ENCODE data around the gene S100A5.
"Not testable (repeated sequence)": the region's sequence is repeated elsewhere in the genome, so short reads cannot be mapped to it uniquely, and the experiment has no call there.

DNA sequence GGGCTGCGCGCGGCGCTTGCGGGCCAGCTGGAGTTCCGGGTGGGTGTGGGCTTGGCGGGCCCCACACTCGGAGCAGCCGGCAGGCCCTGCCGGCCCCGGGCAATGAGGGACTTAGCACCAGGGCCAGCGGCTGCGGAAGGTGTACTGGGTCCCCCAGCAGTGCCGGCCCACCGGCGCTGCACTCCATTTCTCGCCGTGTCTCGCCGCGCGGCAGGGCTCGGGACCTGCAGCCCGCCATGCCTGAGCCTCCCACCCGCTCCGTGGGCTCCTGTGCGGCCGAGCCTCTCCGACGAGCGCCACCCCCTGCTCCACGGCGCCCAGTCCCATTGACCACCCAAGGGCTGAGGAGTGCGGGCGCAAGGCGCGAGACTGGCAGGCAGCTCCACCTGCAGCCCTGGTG is 18.9 kb downstream of the S100A5 start:
- not testable (repeated sequence) for TF ChIP-seq POLR2A (conservative IDR thresholded peaks at IDR 0.05); ZNF76 (CRISPR knock-in tag; IDR thresholded peaks at IDR 0.05; ENCODE audit: borderline replicate concordance); ZNF512 (tag; IDR thresholded peaks at IDR 0.05); ZNF766 (CRISPR knock-in tag; conservative IDR thresholded peaks at IDR 0.05); SMAD2 (IDR thresholded peaks at IDR 0.05; ENCODE audit: low read depth, low read length); NCOR1 (IDR thresholded peaks at IDR 0.05); ZFP1 (CRISPR knock-in tag; IDR thresholded peaks at IDR 0.05); SP2 (IDR thresholded peaks at IDR 0.05; ENCODE audit: extremely low read depth, low read depth, low read length, poor library complexity, severe bottlenecking); BDP1 (IDR thresholded peaks at IDR 0.05; ENCODE audit: insufficient read depth, insufficient read length); ZNF263 (CRISPR knock-in tag; IDR thresholded peaks at IDR 0.05; ENCODE audit: borderline replicate concordance)
- TF ChIP-seq, protein P1, sequence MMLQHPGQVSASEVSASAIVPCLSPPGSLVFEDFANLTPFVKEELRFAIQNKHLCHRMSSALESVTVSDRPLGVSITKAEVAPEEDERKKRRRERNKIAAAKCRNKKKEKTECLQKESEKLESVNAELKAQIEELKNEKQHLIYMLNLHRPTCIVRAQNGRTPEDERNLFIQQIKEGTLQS (IDR thresholded peaks at IDR 0.05) = not testable (repeated sequence)
- TF ChIP-seq, protein P1 (CRISPR knock-in tag; conservative IDR thresholded peaks at IDR 0.05) = not testable (repeated sequence)
- TF ChIP-seq, protein P2, sequence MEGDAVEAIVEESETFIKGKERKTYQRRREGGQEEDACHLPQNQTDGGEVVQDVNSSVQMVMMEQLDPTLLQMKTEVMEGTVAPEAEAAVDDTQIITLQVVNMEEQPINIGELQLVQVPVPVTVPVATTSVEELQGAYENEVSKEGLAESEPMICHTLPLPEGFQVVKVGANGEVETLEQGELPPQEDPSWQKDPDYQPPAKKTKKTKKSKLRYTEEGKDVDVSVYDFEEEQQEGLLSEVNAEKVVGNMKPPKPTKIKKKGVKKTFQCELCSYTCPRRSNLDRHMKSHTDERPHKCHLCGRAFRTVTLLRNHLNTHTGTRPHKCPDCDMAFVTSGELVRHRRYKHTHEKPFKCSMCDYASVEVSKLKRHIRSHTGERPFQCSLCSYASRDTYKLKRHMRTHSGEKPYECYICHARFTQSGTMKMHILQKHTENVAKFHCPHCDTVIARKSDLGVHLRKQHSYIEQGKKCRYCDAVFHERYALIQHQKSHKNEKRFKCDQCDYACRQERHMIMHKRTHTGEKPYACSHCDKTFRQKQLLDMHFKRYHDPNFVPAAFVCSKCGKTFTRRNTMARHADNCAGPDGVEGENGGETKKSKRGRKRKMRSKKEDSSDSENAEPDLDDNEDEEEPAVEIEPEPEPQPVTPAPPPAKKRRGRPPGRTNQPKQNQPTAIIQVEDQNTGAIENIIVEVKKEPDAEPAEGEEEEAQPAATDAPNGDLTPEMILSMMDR (IDR thresholded peaks at IDR 0.05 in 2 of 3, conservative IDR thresholded peaks at IDR 0.05 in 1 of 3; ENCODE audit: insufficient read depth in 2 of 3, low read depth in 1 of 3, low read length in 3 of 3) = not testable (repeated sequence)

Data from K562 (cell line).